Nephron progenitor cell (in vitro differentiated cells): ENCODE measurements around the gene STAC2.

ENCODE experiments used
- DNase-seq: peaks from one replicate; pipeline ENCODE4 v3.0.0; 2021
- H3K27ac Mint-ChIP-seq: 2 replicates; pipeline ENCODE4 v1.8.0; 2021; ENCODE audit warnings: mild to moderate bottlenecking, moderate library complexity, mixed read lengths
- H3K27me3 Mint-ChIP-seq: 2 replicates; pipeline ENCODE4 v1.8.0; 2021; ENCODE audit warnings: mild to moderate bottlenecking, low read depth, mixed read lengths; ENCODE audit not compliant: poor library complexity
- H3K36me3 Mint-ChIP-seq: 2 replicates; pipeline ENCODE4 v1.8.0; 2021; ENCODE audit warnings: low read depth, mixed read lengths
- H3K4me1 Mint-ChIP-seq: 2 replicates; pipeline ENCODE4 v1.8.0; 2021; ENCODE audit warnings: mixed read lengths
- H3K4me3 Mint-ChIP-seq: 2 replicates; pipeline ENCODE4 v1.8.0; 2021; ENCODE audit warnings: mild to moderate bottlenecking, moderate library complexity, mixed read lengths
- H3K9me3 Mint-ChIP-seq: 2 replicates; pipeline ENCODE4 v1.8.0; 2021; ENCODE audit warnings: mild to moderate bottlenecking, moderate library complexity, mixed read lengths
- TF ChIP-seq, protein P1 (sequence below): fragments of 200-600 bp; sonication (generic); IDR thresholded peaks from 2 replicates; pipeline ENCODE4 v1.5.0; 2021; ENCODE audit warnings: antibody characterized with exemption

Gene STAC2, protein sequence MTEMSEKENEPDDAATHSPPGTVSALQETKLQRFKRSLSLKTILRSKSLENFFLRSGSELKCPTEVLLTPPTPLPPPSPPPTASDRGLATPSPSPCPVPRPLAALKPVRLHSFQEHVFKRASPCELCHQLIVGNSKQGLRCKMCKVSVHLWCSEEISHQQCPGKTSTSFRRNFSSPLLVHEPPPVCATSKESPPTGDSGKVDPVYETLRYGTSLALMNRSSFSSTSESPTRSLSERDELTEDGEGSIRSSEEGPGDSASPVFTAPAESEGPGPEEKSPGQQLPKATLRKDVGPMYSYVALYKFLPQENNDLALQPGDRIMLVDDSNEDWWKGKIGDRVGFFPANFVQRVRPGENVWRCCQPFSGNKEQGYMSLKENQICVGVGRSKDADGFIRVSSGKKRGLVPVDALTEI

DNA sequence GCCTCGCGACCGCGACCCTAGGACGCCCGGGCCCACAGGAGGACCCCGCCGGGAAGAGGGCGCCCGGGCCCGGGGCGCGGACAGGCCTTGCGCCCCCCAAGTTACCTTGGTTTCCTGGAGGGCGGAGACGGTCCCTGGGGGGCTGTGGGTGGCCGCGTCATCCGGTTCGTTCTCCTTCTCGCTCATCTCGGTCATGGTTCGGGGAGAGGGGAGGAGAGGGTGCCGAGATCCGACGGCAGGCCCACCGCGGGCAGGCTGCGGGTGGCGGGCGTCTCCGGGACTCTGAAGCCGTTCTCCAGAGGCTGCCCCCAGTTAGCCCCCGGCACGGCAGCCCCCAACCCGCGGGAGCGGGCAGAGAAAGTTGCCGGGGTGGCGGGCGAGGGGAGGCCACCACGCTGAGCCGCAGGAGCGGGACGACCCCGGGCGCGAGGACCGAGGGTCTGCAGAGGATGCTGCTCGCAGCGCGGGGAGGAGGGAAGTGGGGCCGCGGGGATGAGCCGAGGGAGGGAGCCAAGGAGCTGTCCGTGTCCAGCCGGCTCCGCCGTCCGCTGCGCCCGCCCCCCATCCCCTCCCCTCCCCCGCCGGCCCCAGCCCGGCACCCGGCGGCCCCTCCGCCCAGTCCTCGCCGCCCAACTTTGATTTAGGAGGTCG is at the start of gene STAC2:
STAC2 (minus strand) TSS at position 638 of the 651 bp plus-strand sequence; CDS start at position 195, 443 bp downstream.
- no peak for DNase-seq
- no peaks in the 10 kb centered on the region for H3K36me3 Mint-ChIP-seq
- peaks cover 59% of the 10 kb centered on the region for H3K4me1 Mint-ChIP-seq
- H3K27me3 Mint-ChIP-seq = peaks cover 55% of the 10 kb centered on the region
- TF ChIP-seq, protein P1, sequence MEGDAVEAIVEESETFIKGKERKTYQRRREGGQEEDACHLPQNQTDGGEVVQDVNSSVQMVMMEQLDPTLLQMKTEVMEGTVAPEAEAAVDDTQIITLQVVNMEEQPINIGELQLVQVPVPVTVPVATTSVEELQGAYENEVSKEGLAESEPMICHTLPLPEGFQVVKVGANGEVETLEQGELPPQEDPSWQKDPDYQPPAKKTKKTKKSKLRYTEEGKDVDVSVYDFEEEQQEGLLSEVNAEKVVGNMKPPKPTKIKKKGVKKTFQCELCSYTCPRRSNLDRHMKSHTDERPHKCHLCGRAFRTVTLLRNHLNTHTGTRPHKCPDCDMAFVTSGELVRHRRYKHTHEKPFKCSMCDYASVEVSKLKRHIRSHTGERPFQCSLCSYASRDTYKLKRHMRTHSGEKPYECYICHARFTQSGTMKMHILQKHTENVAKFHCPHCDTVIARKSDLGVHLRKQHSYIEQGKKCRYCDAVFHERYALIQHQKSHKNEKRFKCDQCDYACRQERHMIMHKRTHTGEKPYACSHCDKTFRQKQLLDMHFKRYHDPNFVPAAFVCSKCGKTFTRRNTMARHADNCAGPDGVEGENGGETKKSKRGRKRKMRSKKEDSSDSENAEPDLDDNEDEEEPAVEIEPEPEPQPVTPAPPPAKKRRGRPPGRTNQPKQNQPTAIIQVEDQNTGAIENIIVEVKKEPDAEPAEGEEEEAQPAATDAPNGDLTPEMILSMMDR = no peak
- H3K4me3 Mint-ChIP-seq = peak within 1 kb of the TSS; percentile 88
- H3K27ac Mint-ChIP-seq = no peak within 1 kb of the TSS
- no peaks in the 10 kb centered on the region for H3K9me3 Mint-ChIP-seq

DNA sequence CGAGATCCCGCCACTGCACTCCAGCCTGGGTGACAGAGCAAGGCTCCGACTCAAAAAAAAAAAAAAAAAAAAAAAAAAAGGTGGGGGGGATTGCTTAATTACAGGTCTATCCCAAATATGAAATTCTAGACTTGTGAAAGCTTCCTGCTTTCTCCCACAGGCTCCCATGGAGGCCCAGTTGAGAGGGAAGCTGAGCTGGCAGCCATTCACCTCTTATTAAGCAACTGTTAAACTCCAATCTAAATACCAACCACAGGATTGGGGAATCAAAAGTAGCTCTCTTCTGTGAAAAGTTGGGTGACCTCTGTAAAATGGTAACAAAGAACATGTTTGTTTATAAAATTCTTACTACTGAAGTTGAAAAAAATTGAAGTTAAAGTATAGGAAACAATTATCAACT is 45.8 kb upstream of the STAC2 start:
- Mint-ChIP-seq H3K27ac (no peak overlapping the region), H3K9me3 (no peaks in the 10 kb centered on the region), H3K4me3 (no peak overlapping the region), H3K27me3 (no peaks in the 10 kb centered on the region), H3K36me3 (peaks cover 57% of the 10 kb centered on the region), H3K4me1 (no peaks in the 10 kb centered on the region)
- no peak for DNase-seq
- TF ChIP-seq, protein P1 = no peak

DNA sequence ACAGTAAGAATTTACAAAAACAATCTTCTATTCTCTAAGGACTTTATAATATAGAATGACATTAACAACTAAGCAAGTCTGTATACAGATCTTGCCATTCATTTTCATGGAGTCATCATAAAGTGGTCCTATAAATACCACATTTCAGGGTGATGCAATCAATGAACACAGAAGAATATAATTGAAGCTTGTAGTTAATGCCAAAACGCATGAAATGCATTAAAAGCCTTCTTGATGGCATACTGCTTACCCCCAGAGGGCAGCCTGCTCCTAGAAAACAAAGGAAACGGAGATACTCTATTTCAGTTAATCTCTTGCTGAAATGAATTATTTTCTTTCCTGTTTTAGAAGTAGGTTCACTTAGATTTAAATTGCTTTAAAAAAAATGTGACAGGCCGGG is 45.2 kb upstream of the STAC2 start:
- Mint-ChIP-seq H3K27me3 (no peaks in the 10 kb centered on the region), H3K27ac (no peak overlapping the region), H3K9me3 (no peaks in the 10 kb centered on the region), H3K36me3 (peaks cover 57% of the 10 kb centered on the region), H3K4me1 (no peaks in the 10 kb centered on the region), H3K4me3 (no peak overlapping the region)
- TF ChIP-seq, protein P1 = no peak
- DNase-seq = no peak

DNA sequence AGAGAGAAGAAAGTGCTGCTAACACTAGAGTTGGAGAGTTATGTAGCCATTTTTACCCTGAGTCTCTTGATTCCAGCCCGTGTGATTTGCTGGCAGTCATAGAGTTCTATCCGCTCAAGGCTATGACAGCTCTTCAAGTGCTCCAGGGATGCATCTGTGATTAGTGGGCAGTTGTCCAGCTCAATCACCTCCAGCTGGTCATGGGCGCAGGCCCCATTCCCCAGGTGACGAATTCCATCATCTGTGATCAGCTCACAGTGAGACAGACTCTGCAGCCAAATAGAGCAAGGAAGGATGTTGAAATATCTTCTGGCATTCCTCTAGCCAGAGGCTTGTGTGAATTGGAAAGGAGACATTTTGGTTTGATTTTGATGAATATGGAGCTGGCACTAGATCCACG is 38.4 kb upstream of the STAC2 start:
- Mint-ChIP-seq H3K4me3 (no peak overlapping the region), H3K9me3 (no peaks in the 10 kb centered on the region), H3K27ac (peak overlapping the region; percentile 5), H3K36me3 (peaks cover 72% of the 10 kb centered on the region), H3K27me3 (no peaks in the 10 kb centered on the region), H3K4me1 (no peaks in the 10 kb centered on the region)
- TF ChIP-seq, protein P1 = no peak
- no peak for DNase-seq

DNA sequence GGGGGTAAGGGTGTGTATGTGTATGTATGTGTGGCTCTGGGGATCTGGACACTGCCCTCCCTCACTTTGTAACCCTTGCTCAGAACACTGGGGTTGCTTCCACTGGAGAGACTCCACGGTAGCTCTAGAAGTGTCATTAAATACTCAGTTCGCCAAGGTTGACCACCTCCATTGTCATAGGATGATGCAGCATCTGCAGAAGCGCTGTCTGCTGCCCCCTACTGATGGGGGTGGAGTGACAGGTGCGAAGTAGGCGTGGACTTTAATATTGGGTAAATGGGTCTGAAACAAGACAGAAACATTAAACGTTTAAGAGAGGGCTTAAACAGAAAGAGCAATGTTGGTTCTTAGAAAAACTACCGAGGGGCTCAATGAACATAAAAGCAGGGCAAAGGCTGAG is 35.5 kb upstream of the STAC2 start:
- no peaks in the 10 kb centered on the region for H3K9me3 Mint-ChIP-seq
- DNase-seq = peak; percentile 23
- H3K27me3 Mint-ChIP-seq = no peaks in the 10 kb centered on the region
- H3K27ac Mint-ChIP-seq = no peak overlapping the region
- peaks cover 75% of the 10 kb centered on the region for H3K36me3 Mint-ChIP-seq
- TF ChIP-seq, protein P1 = no peak
- no peaks in the 10 kb centered on the region for H3K4me1 Mint-ChIP-seq
- H3K4me3 Mint-ChIP-seq = no peak overlapping the region
